Epithelial cell of prostate (primary cell): Measurements from ENCODE around the gene NUMA1.

Source experiments
- DNase-seq: peaks from one replicate; pipeline ENCODE4 v3.0.0-alpha.2; 2011; ENCODE audit warnings: low read depth, low spot score
- H3K27ac ChIP-seq: fragments of 450-650 bp; 2 replicates; pipeline ENCODE4 v1.5.1; 2017; ENCODE audit warnings: mild to moderate bottlenecking

The NUMA1 gene

GRCh38 chr11:72080326-72081183, at the start of gene NUMA1, which contains the start of gene LRRC51:
NUMA1 (minus strand) TSS chr11:72080542; CDS start chr11:72035943, 44,599 bp downstream.
LRRC51 (plus strand) TSS chr11:72080850; CDS start chr11:72089084, 8,234 bp downstream.
- H3K27ac ChIP-seq: peak within 1 kb of the TSS; percentile 81
- peak; percentile 100 for DNase-seq

- no peak overlapping the region for H3K27ac ChIP-seq
- DNase-seq: no peak
Measured at GRCh38 chr11:72129381-72129780, 49.0 kb upstream of the NUMA1 start.

GRCh38 chr11:72127923-72128322, 47.6 kb upstream of the NUMA1 start:
- DNase-seq: no peak
- H3K27ac ChIP-seq: no peak overlapping the region

GRCh38 chr11:72125956-72126355, 45.6 kb upstream of the NUMA1 start:
- H3K27ac ChIP-seq: no peak overlapping the region
- DNase-seq: no peak

- DNase-seq: no peak
- H3K27ac ChIP-seq: no peak overlapping the region
Measured at GRCh38 chr11:72124046-72124445, 43.7 kb upstream of the NUMA1 start.

GRCh38 chr11:72123117-72123653, 42.8 kb upstream of the NUMA1 start:
- no peak overlapping the region for H3K27ac ChIP-seq
- no peak for DNase-seq

GRCh38 chr11:72122607-72123006, 42.3 kb upstream of the NUMA1 start:
- DNase-seq: no peak
- H3K27ac ChIP-seq: no peak overlapping the region

- H3K27ac ChIP-seq: no peak overlapping the region
- DNase-seq: no peak
Measured at GRCh38 chr11:72120930-72121329, 40.6 kb upstream of the NUMA1 start.

GRCh38 chr11:72119198-72119597, 38.9 kb upstream of the NUMA1 start:
- no peak for DNase-seq
- H3K27ac ChIP-seq: no peak overlapping the region

GRCh38 chr11:72116019-72116755, 35.8 kb upstream of the NUMA1 start:
- DNase-seq: no peak
- peak overlapping the region; percentile 99 for H3K27ac ChIP-seq

GRCh38 chr11:72114570-72114969, 34.2 kb upstream of the NUMA1 start:
- peak overlapping the region; percentile 99 for H3K27ac ChIP-seq
- DNase-seq: peak; percentile 27

- H3K27ac ChIP-seq: peak overlapping the region; percentile 99
- peak; percentile 20 for DNase-seq
Measured at GRCh38 chr11:72112978-72113808, 32.9 kb upstream of the NUMA1 start.

- peak; percentile 98 for DNase-seq
- H3K27ac ChIP-seq: peak within 1 kb of the TSS; percentile 99
Measured at GRCh38 chr11:72112143-72112977, 32.0 kb upstream of the NUMA1 start, which contains the start of gene ANAPC15. ANAPC15 (minus strand) TSS chr11:72112695; CDS start chr11:72111276, 1,419 bp downstream.

GRCh38 chr11:72111300-72112142, 31.2 kb upstream of the NUMA1 start:
- H3K27ac ChIP-seq: peak overlapping the region; percentile 99
- no peak for DNase-seq

GRCh38 chr11:72105888-72106287, 25.5 kb upstream of the NUMA1 start, which contains the start of gene TOMT:
TOMT (plus strand) TSS chr11:72105924; CDS start chr11:72105952, 28 bp downstream.
- DNase-seq: no peak
- H3K27ac ChIP-seq: no peak within 1 kb of the TSS

- DNase-seq: no peak
- peak overlapping the region; percentile 94 for H3K27ac ChIP-seq
Measured at GRCh38 chr11:72103754-72104167, 23.4 kb upstream of the NUMA1 start.

GRCh38 chr11:72102946-72103753, 22.8 kb upstream of the NUMA1 start, which contains the start of gene LAMTOR1:
LAMTOR1 (minus strand) TSS chr11:72103297; CDS start chr11:72103224, 73 bp downstream.
- peak within 1 kb of the TSS; percentile 94 for H3K27ac ChIP-seq
- peak; percentile 89 for DNase-seq
